Stimulated activated CD8-positive, alpha-beta memory T cell treated with anti-CD3 and anti-CD28 coated beads, Interleukin-12 subunit alpha, Interleukin-12 subunit beta, amount 100 ng/mL, for 24 hours (primary cell): ENCODE measurements around the gene MMP2.

Experiments
- DNase-seq: peaks from one replicate; pipeline ENCODE4 v3.0.0-alpha.2; 2020; ENCODE audit errors: extremely low read depth

Gene MMP2

DNA sequence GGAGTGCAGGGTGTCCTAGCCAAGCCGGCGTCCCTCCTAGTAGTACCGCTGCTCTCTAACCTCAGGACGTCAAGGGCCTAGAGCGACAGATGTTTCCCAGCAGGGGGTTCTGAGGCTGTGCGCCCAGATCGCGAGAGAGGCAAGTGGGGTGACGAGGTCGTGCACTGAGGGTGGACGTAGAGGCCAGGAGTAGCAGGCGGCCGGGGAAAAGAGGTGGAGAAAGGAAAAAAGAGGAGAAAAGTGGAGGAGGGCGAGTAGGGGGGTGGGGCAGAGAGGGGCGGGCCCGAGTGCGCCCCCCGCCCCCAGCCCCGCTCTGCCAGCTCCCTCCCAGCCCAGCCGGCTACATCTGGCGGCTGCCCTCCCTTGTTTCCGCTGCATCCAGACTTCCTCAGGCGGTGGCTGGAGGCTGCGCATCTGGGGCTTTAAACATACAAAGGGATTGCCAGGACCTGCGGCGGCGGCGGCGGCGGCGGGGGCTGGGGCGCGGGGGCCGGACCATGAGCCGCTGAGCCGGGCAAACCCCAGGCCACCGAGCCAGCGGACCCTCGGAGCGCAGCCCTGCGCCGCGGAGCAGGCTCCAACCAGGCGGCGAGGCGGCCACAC, at the start of gene MMP2:
Gene MMP2 (plus strand): TSS at position 372 of the 603 bp plus-strand sequence. CDS start 282 bp downstream, outside the sequence.
- DNase-seq = no peak

DNA sequence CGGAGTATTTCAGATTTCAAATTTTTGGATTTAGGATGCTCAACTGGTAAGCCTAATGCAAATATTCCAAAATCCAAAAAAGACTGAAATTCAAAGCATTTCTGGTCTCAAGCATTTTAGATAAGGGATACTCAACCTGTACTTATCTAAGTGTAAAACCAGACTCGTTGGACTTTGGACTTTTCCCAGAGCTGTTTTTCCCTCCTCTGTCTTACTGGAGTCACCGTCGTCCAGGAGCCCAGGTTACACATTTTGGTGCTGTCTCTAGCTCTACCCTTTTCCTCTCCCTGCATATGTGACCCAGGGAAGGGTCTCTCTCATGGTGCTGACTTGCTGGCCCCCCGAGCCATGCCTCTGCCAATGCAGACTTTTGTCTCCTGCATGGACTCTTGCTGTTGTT, 46.0 kb upstream of the MMP2 start:
- DNase-seq = no peak

DNA sequence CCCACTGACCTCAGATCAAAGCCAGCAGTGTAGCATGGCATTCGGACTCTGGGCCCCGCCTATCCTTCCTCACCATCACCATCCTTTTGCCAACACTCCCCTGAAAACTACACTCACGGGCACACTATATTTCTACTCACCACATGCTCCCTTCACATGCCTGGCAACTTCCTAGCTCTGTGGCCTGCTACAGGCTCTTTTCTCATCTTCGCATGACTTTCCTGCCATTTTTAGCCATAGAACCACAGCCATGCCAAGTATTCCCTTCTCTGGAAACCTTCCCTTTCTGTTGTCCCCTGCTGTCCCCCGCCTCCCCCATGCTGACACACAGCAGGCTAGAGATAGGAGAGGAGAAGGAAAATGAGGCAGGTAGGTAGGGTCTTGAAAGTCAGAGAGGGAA, 45.5 kb upstream of the MMP2 start:
- DNase-seq = no peak

DNA sequence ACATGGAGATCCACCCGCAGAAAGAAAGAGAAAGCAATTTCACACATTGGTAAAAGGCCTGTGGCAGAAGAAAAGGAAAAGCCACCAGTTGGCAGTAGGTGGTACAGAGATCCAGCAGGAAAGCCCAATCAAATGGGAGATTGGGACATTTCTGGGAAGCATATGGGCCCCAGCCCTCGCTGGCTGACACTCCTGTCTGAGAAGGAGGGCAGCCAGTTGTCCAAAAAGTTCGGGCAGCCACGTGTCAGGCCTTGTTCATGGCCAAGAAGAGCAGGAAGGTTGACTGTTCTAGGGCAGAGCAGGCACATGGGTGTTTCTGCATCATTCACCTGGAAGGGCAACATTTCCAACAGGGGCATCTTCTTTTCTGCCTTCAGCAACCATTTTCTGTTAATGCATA, 45.0 kb upstream of the MMP2 start:
- no peak for DNase-seq

DNA sequence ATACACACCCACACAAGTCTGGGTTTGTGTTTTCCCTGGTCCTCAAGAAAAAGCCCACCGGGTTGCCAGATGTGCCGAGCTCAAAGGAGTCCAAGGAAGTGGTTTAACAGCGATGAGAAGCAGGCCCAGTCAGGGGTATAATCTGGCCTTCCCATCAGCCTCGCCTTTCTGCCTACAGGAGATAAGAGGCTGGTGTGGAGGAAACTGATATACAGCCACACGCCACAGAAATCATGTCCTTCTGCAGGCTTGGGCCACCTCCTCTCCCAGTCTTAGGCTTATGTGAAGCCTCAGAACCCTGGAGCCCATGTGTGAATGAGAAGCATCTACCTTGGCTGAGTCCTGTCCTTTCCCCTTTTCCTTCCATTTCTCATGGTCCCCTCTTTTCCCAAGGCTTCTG, 43.6 kb upstream of the MMP2 start:
- no peak for DNase-seq

- DNase-seq = no peak
These were observed 42.4 kb upstream of the MMP2 start for GRCh38 chr16:55436587-55436986.

- DNase-seq = no peak
These were observed 41.4 kb upstream of the MMP2 start for GRCh38 chr16:55437625-55438024.

- DNase-seq = no peak
These were observed 40.7 kb upstream of the MMP2 start for GRCh38 chr16:55438281-55438680.

DNA sequence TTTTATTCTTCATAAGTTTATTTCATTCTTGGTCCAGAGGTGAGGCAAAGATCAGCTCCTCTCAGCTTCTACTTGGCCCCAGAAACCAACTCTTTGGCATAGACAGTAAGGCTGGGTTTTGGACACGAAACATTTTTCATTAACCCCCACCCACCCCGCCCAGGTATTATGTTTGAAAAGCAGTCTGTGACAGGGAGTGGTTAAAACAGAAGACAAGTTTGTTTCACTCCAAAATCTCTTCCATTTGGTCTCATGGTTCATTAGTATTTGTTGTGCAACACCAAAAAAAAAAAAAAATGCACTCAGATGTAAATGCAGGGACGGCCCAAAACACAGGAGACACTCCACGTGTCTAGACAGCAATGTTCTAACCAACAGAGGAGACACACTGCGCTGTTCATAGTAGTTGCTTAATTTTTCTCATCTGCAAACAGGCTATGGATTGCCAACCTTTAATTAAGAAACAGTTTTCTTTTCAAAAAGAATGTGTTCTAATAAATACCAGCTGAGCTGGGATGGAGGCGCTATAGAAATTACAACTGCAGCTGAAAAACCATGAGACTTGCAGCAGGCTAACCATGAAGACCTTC, 39.8 kb upstream of the MMP2 start:
- DNase-seq = no peak

- DNase-seq = no peak
These were observed 35.3 kb upstream of the MMP2 start for GRCh38 chr16:55443434-55444346.

GRCh38 chr16:55444754-55445485, 34.1 kb upstream of the MMP2 start:
- no peak for DNase-seq

- no peak for DNase-seq
These were observed 31.8 kb upstream of the MMP2 start for GRCh38 chr16:55447231-55447630.

DNA sequence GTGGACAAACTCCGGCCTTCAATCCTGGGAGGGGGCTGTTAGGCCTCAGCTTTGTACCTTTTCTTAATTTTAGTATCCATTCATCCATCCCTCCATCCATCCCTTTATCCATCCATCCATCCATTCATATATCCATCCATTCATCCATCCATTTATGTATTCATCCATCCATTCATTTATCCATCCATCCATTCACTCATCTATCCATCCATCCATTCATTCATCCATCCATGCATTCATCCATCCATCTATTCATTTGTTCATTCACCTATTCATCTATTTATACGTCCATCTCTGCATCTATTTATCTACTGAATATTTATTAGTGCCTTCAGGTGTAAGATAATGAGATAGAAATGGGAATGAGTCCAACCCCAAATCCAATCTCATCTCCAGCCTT, 26.0 kb upstream of the MMP2 start:
- DNase-seq = no peak

- DNase-seq = no peak
These were observed 25.1 kb upstream of the MMP2 start for GRCh38 chr16:55453909-55454308.

GRCh38 chr16:55454861-55455260, 24.1 kb upstream of the MMP2 start:
- no peak for DNase-seq

DNA sequence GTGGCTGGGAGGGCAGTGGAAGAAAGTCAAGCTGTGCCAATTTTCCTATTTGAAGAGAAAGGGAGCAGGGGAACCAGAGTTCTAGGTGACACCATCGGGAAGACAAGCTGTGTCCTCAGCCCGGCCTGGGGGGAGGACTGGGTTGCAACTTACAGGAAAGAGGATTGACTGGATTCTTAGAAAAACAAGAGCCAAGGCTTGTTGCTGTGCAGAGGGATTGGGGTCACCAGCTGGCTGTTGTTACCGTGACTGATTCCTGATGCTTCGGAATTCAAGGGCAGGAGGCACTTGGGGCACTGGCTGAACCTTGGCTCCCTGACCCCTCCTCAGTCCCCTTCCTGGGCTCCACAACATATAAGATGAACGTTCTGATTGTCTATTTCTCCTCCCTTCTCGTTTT, 16.8 kb upstream of the MMP2 start:
- no peak for DNase-seq

GRCh38 chr16:55464375-55464774, 14.6 kb upstream of the MMP2 start:
- DNase-seq = no peak

- peak; percentile 58 for DNase-seq
These were observed 13.7 kb upstream of the MMP2 start for GRCh38 chr16:55465077-55465896.

- DNase-seq = no peak
These were observed 12.8 kb upstream of the MMP2 start for GRCh38 chr16:55466209-55466608.

- no peak for DNase-seq
These were observed 11.1 kb upstream of the MMP2 start for GRCh38 chr16:55467898-55468297.

- DNase-seq = no peak
These were observed 10.5 kb upstream of the MMP2 start for GRCh38 chr16:55468352-55468990.
